ENCODE results near the gene KITLG. TPM values are rescaled to one million over a fixed set of nuclear protein-coding genes. Genes with fewer than 3 reads are reported as not detected.
"Not testable (repeated sequence)": the region's sequence is repeated elsewhere in the genome, so short reads cannot be mapped to it uniquely, and the experiment has no call there.

Gene KITLG
- total RNA-seq, 1 experiment from 2014 or later = 14.9 TPM

DNA sequence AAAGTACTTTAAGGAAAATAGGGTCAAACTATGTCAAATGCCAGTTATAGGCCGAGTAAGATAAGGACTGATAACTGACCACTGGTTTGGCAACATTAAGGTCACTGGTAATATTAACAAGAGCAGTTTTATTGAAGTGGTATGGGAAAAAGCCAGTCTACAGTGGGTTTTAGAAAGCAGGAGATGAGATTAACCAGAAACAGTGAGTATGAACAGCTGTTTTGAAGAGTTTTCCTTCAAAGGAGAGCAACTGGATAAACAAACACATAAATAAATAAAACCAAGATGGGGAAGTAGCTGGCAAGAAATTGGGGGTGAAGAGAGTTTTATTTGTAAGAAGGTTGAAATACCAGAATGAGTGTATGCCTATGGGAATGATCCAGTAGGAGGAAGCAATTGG, 30.3 kb downstream of the KITLG start:
- POLR2A ChIA-PET (ENCODE audit: unreplicated experiment) = no interaction called here
- TF ChIP-seq, protein P1, sequence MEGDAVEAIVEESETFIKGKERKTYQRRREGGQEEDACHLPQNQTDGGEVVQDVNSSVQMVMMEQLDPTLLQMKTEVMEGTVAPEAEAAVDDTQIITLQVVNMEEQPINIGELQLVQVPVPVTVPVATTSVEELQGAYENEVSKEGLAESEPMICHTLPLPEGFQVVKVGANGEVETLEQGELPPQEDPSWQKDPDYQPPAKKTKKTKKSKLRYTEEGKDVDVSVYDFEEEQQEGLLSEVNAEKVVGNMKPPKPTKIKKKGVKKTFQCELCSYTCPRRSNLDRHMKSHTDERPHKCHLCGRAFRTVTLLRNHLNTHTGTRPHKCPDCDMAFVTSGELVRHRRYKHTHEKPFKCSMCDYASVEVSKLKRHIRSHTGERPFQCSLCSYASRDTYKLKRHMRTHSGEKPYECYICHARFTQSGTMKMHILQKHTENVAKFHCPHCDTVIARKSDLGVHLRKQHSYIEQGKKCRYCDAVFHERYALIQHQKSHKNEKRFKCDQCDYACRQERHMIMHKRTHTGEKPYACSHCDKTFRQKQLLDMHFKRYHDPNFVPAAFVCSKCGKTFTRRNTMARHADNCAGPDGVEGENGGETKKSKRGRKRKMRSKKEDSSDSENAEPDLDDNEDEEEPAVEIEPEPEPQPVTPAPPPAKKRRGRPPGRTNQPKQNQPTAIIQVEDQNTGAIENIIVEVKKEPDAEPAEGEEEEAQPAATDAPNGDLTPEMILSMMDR (conservative IDR thresholded peaks at IDR 0.05; ENCODE audit: low read depth, low read length) = no peak
- no peak for TF ChIP-seq EZH2phosphoT487 (IDR thresholded peaks at IDR 0.05; ENCODE audit: borderline replicate concordance, low read length)
- TF ChIP-seq EZH2 (IDR thresholded peaks at IDR 0.05; ENCODE audit: low read length, unreplicated experiment) = no peak
- H3K9me3 ChIP-seq (ENCODE audit: low read length) = no peaks in the 10 kb centered on the region
- CTCF ChIA-PET = no interaction called here
- H2AFZ ChIP-seq (ENCODE audit: low read length) = no peak overlapping the region
- no TSS peak for BruUV-seq (replicated peaks)
- no peak overlapping the region for H3K4me2 ChIP-seq (ENCODE audit: low read length)
- peaks cover 22% of the 10 kb centered on the region; the same call in 1 of the 2 replicates for H3K79me2 ChIP-seq (ENCODE audit: low read length)
- intact Hi-C loops (cut with micrococcal nuclease) = loop anchor here (10.0 kb wide), 1 partner anchor 255 kb away; no protein-coding TSS in a partner anchor
- peaks cover 3% of the 10 kb centered on the region for H3F3A ChIP-seq (ENCODE audit: low read length, unreplicated experiment)
- no peak for ATAC-seq
- H3K4me3 ChIP-seq (ENCODE audit: low read length) = no peak overlapping the region
- no peak for DNase-seq
- no peaks in the 10 kb centered on the region for H3K9me2 ChIP-seq (replicated peaks; ENCODE audit: low read length)
- H3K27ac ChIP-seq (ENCODE audit: low read length) = no peak overlapping the region
- no peaks in the 10 kb centered on the region for H3K36me3 ChIP-seq (ENCODE audit: low read depth, low read length)
- H3K27me3 ChIP-seq (ENCODE audit: low read length) = no peaks in the 10 kb centered on the region
- H3K9ac ChIP-seq (ENCODE audit: low read length) = no peak overlapping the region
- H4K20me1 ChIP-seq (ENCODE audit: low read length) = no peaks in the 10 kb centered on the region
- H3K4me1 ChIP-seq (ENCODE audit: insufficient read depth, low read length) = peaks cover 36% of the 10 kb centered on the region

DNA sequence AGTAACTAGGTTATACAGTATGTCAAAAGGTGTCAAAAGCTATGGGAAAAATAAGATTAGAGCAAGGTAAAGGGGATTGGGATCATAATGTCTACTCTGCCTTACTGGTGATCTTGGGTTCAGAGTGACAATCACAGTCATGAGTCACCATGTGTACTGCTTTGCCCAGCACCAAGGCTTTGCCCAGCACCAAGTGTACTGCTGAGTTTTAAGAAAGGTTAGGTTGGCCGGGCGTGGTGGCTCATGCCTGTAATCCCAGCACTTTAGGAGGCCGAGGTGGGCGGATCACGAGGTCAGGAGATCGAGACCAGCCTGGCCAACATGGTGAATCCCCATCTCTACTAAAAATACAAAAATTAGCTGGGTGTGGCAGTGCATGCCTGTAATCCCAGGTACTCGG, 32.3 kb downstream of the KITLG start:
- ATAC-seq; H3K27ac ChIP-seq (ENCODE audit: low read length); H3F3A ChIP-seq (ENCODE audit: low read length, unreplicated experiment); H3K9me3 ChIP-seq (ENCODE audit: low read length); H3K27me3 ChIP-seq (ENCODE audit: low read length); H3K36me3 ChIP-seq (ENCODE audit: low read depth, low read length); POLR2A ChIA-PET (ENCODE audit: unreplicated experiment); CTCF ChIA-PET; H3K4me2 ChIP-seq (ENCODE audit: low read length); H4K20me1 ChIP-seq (ENCODE audit: low read length); intact Hi-C loops (cut with micrococcal nuclease); H3K4me3 ChIP-seq (ENCODE audit: low read length); BruUV-seq (replicated peaks); H3K9me2 ChIP-seq (replicated peaks; ENCODE audit: low read length); H3K9ac ChIP-seq (ENCODE audit: low read length); H2AFZ ChIP-seq (ENCODE audit: low read length); DNase-seq: not testable (repeated sequence)
- Histone ChIP-seq H3K79me2 (ENCODE audit: low read length) (0 out of 2 replicates have a peak, but pooled peaks cover 15% of the 10 kb centered on the region), H3K4me1 (ENCODE audit: insufficient read depth, low read length) (peaks cover 16% of the 10 kb centered on the region)

DNA sequence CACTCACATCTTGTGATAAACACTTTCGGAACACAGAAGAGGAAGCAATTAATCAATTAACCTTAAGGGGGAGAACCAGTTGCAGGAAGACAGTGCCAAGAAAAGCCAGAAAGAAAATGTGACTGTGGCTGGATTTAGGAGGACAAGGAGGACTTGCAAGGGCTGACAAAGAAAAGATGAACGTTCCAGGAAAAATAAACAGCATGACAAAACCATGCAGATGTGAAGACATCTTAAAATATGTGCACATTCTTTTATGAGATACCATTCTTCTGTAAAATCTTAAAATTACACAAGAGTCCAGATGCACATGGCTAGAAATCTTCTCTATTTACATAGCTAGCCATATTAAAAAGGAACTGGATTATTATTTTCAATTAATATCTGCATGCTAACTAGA, 33.4 kb downstream of the KITLG start:
- Histone ChIP-seq H3K4me3 (ENCODE audit: low read length) (no peak overlapping the region), H4K20me1 (ENCODE audit: low read length) (no peaks in the 10 kb centered on the region), H3K79me2 (ENCODE audit: low read length) (0 out of 2 replicates have a peak, but pooled peaks cover 15% of the 10 kb centered on the region), H3K27me3 (ENCODE audit: low read length) (no peaks in the 10 kb centered on the region), H3K4me2 (ENCODE audit: low read length) (no peak overlapping the region), H3K4me1 (ENCODE audit: insufficient read depth, low read length) (peaks cover 5% of the 10 kb centered on the region), H2AFZ (ENCODE audit: low read length) (no peak overlapping the region), H3K9me3 (ENCODE audit: low read length) (no peaks in the 10 kb centered on the region), H3K36me3 (ENCODE audit: low read depth, low read length) (no peaks in the 10 kb centered on the region), H3F3A (ENCODE audit: low read length, unreplicated experiment) (no peaks in the 10 kb centered on the region), H3K27ac (ENCODE audit: low read length) (no peak overlapping the region), H3K9ac (ENCODE audit: low read length) (no peak overlapping the region), H3K9me2 (replicated peaks; ENCODE audit: low read length) (no peaks in the 10 kb centered on the region)
- no peak for ATAC-seq
- no TSS peak for BruUV-seq (replicated peaks)
- intact Hi-C loops (cut with micrococcal nuclease) = no loop called here
- DNase-seq = no peak
- ChIA-PET POLR2A (ENCODE audit: unreplicated experiment) (no interaction called here), CTCF (no interaction called here)
- TF ChIP-seq EZH2phosphoT487 (IDR thresholded peaks at IDR 0.05; ENCODE audit: borderline replicate concordance, low read length) = no peak
- no peak for TF ChIP-seq EZH2 (IDR thresholded peaks at IDR 0.05; ENCODE audit: low read length, unreplicated experiment)
- TF ChIP-seq, protein P1 (conservative IDR thresholded peaks at IDR 0.05; ENCODE audit: low read depth, low read length) = no peak

All from PC-3 (cell line).